Measurements from ENCODE around the gene HEPN1. TPM values are rescaled to one million over a fixed set of nuclear protein-coding genes. Genes with fewer than 3 reads are reported as not detected.

HEPN1 gene
- total and polyA plus RNA-seq, 10 donors = 0.25 TPM; not detected in 9

GRCh38 chr11:124935548-124936514, 16.8 kb downstream of the HEPN1 start, which contains the start of gene HEPACAM:
Gene HEPACAM, minus strand, starts transcription at chr11:124936047. Its CDS starts 41 bp downstream, at chr11:124936006.
- Histone ChIP-seq H3K27me3 (replicated peaks in 1 of 7) (peaks cover 0 to 35% (median 0%) of the 10 kb centered on the region in 7 donors), H3K4me1 (no peaks in the 10 kb centered on the region), H3K27ac (no peak within 1 kb of the TSS), H3K9me3 (no peaks in the 10 kb centered on the region), H3K36me3 (no peaks in the 10 kb centered on the region), H3K4me3 (no peak within 1 kb of the TSS)
- no peak for DNase-seq
- TF ChIP-seq POLR2A (IDR thresholded peaks at IDR 0.05) = no peak
- no peak for TF ChIP-seq CTCF (IDR thresholded peaks at IDR 0.05 in 8 of 11, conservative IDR thresholded peaks at IDR 0.05 in 3 of 11)
- TF ChIP-seq POLR2AphosphoS5 (IDR thresholded peaks at IDR 0.05) = no peak
- intact Hi-C loops (cut with DNase I; ENCODE audit: low total_unique reads) = no loop called here
- WGBS, 5 donors = 87 to 93% (median 90%) methylated on average over 18 of the region's 18 CpGs

- DNase-seq = no peak
- Histone ChIP-seq H3K27ac (no peak overlapping the region), H3K36me3 (no peaks in the 10 kb centered on the region), H3K4me3 (no peak overlapping the region), H3K9me3 (no peaks in the 10 kb centered on the region), H3K4me1 (no peaks in the 10 kb centered on the region), H3K27me3 (replicated peaks in 1 of 7) (peaks cover 0 to 35% (median 0%) of the 10 kb centered on the region in 7 donors)
- TF ChIP-seq POLR2AphosphoS5 (IDR thresholded peaks at IDR 0.05) (no peak), POLR2A (IDR thresholded peaks at IDR 0.05) (no peak), CTCF (IDR thresholded peaks at IDR 0.05 in 8 of 11, conservative IDR thresholded peaks at IDR 0.05 in 3 of 11) (no peak)
- WGBS, 5 donors = 67 to 88% (median 77%) methylated on average over 3 of the region's 3 CpGs
- intact Hi-C loops (cut with DNase I; ENCODE audit: low total_unique reads) = no loop called here
These were observed 18.4 kb downstream of the HEPN1 start for GRCh38 chr11:124937336-124937935.

DNA sequence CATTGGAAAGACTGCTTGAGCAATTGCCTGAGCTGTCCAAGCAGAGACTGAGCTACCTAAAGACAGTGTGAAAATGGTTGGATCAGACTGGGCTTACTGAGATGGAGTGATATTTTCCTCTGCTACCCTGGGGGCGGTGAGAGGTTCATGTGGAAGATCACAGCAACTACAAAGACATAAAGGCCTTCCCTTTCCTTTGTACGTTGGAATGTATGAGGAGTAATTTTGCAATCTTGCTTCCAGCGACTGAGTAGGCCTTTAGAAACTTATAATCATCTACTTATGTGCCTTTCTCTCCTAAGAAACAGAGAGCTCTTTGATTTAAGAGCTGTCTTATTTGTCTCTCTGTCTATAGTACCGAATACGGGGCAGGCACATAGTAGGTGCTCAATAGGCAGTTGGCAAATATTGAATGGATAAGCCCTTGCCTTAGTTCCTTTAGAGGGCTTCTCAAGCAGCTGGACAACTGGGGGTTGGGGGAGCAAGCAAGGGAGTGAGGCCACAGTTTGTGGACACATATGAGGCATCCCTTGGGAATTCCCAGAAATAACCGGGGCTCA, 19.2 kb downstream of the HEPN1 start:
- TF ChIP-seq POLR2AphosphoS5 (IDR thresholded peaks at IDR 0.05) = no peak
- H3K4me1 ChIP-seq = peaks cover 0 to under 1% (median 0%) of the 10 kb centered on the region in 6 donors

DNA sequence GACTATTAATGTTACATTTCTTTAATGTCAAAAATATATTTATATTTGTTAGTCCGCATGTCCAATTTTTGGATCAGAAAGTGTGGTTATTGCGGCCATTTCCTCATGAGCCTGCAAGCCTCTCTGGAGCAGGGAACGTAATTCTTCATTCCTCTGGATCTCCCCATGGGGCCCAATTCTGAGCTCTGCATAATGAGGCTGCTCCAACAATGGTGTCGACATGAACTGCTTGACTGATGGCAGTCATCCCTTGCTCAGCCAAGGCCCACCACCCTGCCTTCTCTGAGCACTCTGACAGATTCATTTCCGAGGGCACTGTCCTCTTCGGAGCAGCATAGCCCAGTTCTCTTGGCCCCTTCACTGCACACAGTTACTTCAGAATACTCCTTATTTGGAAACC, 19.9 kb downstream of the HEPN1 start:
- TF ChIP-seq CTCF (IDR thresholded peaks at IDR 0.05 in 8 of 11, conservative IDR thresholded peaks at IDR 0.05 in 3 of 11) = no peak
- TF ChIP-seq POLR2A (IDR thresholded peaks at IDR 0.05) = no peak
- no peak for TF ChIP-seq POLR2AphosphoS5 (IDR thresholded peaks at IDR 0.05)
- peaks cover 0 to 7% (median 3%) of the 10 kb centered on the region in 6 donors for H3K4me1 ChIP-seq
- no peaks in the 10 kb centered on the region for H3K36me3 ChIP-seq
- no peak overlapping the region for H3K4me3 ChIP-seq
- WGBS, 5 donors = 89 to 97% (median 91%) methylated on average over 6 of the region's 6 CpGs
- H3K27me3 ChIP-seq (replicated peaks in 1 of 7) = peaks cover 0 to 35% (median 0%) of the 10 kb centered on the region in 7 donors
- intact Hi-C loops (cut with DNase I; ENCODE audit: low total_unique reads) = no loop called here
- DNase-seq = no peak
- no peak overlapping the region for H3K27ac ChIP-seq
- H3K9me3 ChIP-seq = no peaks in the 10 kb centered on the region

More for the DNA sequence above, 19.2 kb downstream of the HEPN1 start:
- Histone ChIP-seq H3K4me3 (no peak overlapping the region), H3K36me3 (no peaks in the 10 kb centered on the region), H3K27ac (no peak overlapping the region), H3K9me3 (no peaks in the 10 kb centered on the region), H3K27me3 (replicated peaks in 1 of 7) (peaks cover 0 to 35% (median 0%) of the 10 kb centered on the region in 7 donors)
- DNase-seq = no peak
- intact Hi-C loops (cut with DNase I; ENCODE audit: low total_unique reads) = no loop called here
- WGBS, 5 donors = 78 to 88% (median 83%) methylated on average over 6 of the region's 6 CpGs
